HEK293T (cell line): ENCODE measurements around the gene ERRFI1.

Experiments used
- CTCF ChIA-PET: fragments of 350-600 bp; formaldehyde crosslinking; extraction: SDS; loops from one replicate; lab custom pipeline; 2021; ENCODE audit warnings: antibody characterized with exemption, inconsistent platforms; lab: Yijun Ruan, JAX
- POLR2A ChIA-PET: fragments of 350-600 bp; formaldehyde crosslinking; extraction: SDS; loops from one replicate; lab custom pipeline; 2020; ENCODE audit warnings: antibody characterized with exemption, inconsistent platforms; lab: Yijun Ruan, JAX
- DNase-seq: peaks from one replicate; pipeline ENCODE4 v3.0.0; 2012; ENCODE audit warnings: mixed read lengths; ENCODE audit errors: extremely low spot score
- ARNT ChIP-seq: fragments of 450-650 bp; IDR thresholded peaks from 2 replicates; pipeline ENCODE4 v1.6.1; 2017; ENCODE audit warnings: mild to moderate bottlenecking
- BHLHE40 ChIP-seq: fragments of 450-650 bp; IDR thresholded peaks from 2 replicates; pipeline ENCODE4 v1.6.1; 2016; ENCODE audit warnings: mild to moderate bottlenecking, moderate library complexity, borderline replicate concordance
- CTBP1 ChIP-seq: fragments of 450-650 bp; IDR thresholded peaks from 2 replicates; pipeline ENCODE4 v1.6.1; 2016; ENCODE audit warnings: borderline replicate concordance
- ELF4 ChIP-seq: fragments of 450-650 bp; IDR thresholded peaks from 2 replicates; pipeline ENCODE4 v1.6.1; 2017; ENCODE audit warnings: antibody characterized with exemption
- FOXA1 ChIP-seq: fragments of 450-650 bp; IDR thresholded peaks from 2 replicates; pipeline ENCODE4 v1.6.1; 2016; ENCODE audit warnings: mild to moderate bottlenecking
- FOXK2 ChIP-seq: fragments of 450-650 bp; IDR thresholded peaks from 2 replicates; pipeline ENCODE4 v1.6.1; 2016; ENCODE audit warnings: mild to moderate bottlenecking
- FOXM1 ChIP-seq: fragments of 450-650 bp; IDR thresholded peaks from 2 replicates; pipeline ENCODE4 v1.6.1; 2017; ENCODE audit warnings: mild to moderate bottlenecking, borderline replicate concordance
- HDGF ChIP-seq: fragments of 450-650 bp; IDR thresholded peaks from 2 replicates; pipeline ENCODE4 v1.6.1; 2017; ENCODE audit warnings: antibody characterized with exemption, borderline replicate concordance
- L3MBTL2 ChIP-seq: fragments of 450-650 bp; conservative IDR thresholded peaks from 2 replicates; pipeline ENCODE4 v1.6.1; 2016; ENCODE audit warnings: mild to moderate bottlenecking
- LEF1 ChIP-seq: fragments of 450-650 bp; IDR thresholded peaks from 2 replicates; pipeline ENCODE4 v1.6.1; 2017; ENCODE audit warnings: mild to moderate bottlenecking, borderline replicate concordance
- NFRKB ChIP-seq: fragments of 450-650 bp; IDR thresholded peaks from 2 replicates; pipeline ENCODE4 v1.6.1; 2016; ENCODE audit warnings: mild to moderate bottlenecking, moderate library complexity
- SP1 ChIP-seq: fragments of 450-650 bp; IDR thresholded peaks from 2 replicates; pipeline ENCODE4 v1.6.1; 2017
- SUZ12 ChIP-seq: fragments of 450-650 bp; IDR thresholded peaks from 2 replicates; pipeline ENCODE4 v1.6.1; 2016; ENCODE audit warnings: mild to moderate bottlenecking
- TARDBP ChIP-seq: fragments of 450-650 bp; IDR thresholded peaks from 2 replicates; pipeline ENCODE4 v1.6.1; 2016
- ZNF384 ChIP-seq: fragments of 450-650 bp; IDR thresholded peaks from 2 replicates; pipeline ENCODE4 v1.6.1; 2016
- TF ChIP-seq, protein P1 (sequence below): fragments of 450-650 bp; IDR thresholded peaks from 2 replicates; pipeline ENCODE4 v1.6.1; 2016

Gene ERRFI1

DNA sequence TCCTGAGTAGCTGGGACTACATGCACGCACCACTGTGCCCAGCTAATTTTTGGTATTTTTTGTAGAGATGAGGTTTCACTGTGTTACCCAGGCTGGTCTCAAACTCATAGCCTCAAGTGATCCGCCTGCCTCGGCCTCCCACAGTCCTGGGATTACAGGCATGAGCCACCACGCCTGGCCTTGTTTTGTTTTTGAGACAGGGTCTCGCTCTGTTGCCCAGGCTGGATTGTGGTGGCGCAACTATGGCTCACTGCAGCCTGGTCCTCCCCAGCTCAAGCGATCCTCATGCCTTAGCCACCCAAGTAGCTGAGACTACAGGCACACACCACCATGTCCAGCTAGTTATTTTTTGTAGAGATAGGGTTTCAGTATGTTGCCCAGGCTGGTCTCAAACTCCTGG is 38.6 kb downstream of the ERRFI1 start:
- CTCF ChIA-PET: no interaction called here
- POLR2A ChIA-PET: interaction anchor here (0.5 kb wide), 1 partner anchor 279 kb away, joined by 3 read pairs; no protein-coding TSS in a partner anchor
- DNase-seq: no peak
- TF ChIP-seq, protein P1, sequence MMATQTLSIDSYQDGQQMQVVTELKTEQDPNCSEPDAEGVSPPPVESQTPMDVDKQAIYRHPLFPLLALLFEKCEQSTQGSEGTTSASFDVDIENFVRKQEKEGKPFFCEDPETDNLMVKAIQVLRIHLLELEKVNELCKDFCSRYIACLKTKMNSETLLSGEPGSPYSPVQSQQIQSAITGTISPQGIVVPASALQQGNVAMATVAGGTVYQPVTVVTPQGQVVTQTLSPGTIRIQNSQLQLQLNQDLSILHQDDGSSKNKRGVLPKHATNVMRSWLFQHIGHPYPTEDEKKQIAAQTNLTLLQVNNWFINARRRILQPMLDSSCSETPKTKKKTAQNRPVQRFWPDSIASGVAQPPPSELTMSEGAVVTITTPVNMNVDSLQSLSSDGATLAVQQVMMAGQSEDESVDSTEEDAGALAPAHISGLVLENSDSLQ: no peak
- TF ChIP-seq FOXM1 (no peak), NFRKB (no peak), LEF1 (no peak), FOXK2 (no peak), ARNT (no peak), SP1 (no peak), SUZ12 (no peak), L3MBTL2 (no peak), ELF4 (no peak), FOXA1 (no peak), ZNF384 (no peak), CTBP1 (no peak), HDGF (no peak)

- no peak for TF ChIP-seq NFRKB
- no peak for TF ChIP-seq HDGF
- TF ChIP-seq BHLHE40: no peak
- no peak for TF ChIP-seq TARDBP
- TF ChIP-seq, protein P1: no peak
- TF ChIP-seq FOXM1: no peak
- TF ChIP-seq ARNT: no peak
- TF ChIP-seq FOXA1: no peak
- no peak for TF ChIP-seq SP1
- no peak for TF ChIP-seq L3MBTL2
- no peak for TF ChIP-seq LEF1
- TF ChIP-seq ZNF384: no peak
- no peak for TF ChIP-seq FOXK2
- no peak for TF ChIP-seq CTBP1
- TF ChIP-seq SUZ12: no peak
- no peak for TF ChIP-seq ELF4
- ChIA-PET POLR2A (interaction anchor here (1.1 kb wide), 1 partner anchor 24 kb away, joined by 3 read pairs; no protein-coding TSS in a partner anchor), CTCF (no interaction called here)
- no peak for DNase-seq
Observed at GRCh38 chr1:7985851-7986612, 40.1 kb downstream of the ERRFI1 start.

GRCh38 chr1:7984811-7985210 is 41.3 kb downstream of the ERRFI1 start:
- POLR2A ChIA-PET: interaction anchor here (1.1 kb wide), 1 partner anchor 22 kb away, joined by 3 read pairs; no protein-coding TSS in a partner anchor
- no peak for DNase-seq
- CTCF ChIA-PET: interaction anchor here (0.6 kb wide), 1 partner anchor 17 kb away, joined by 3 read pairs; no protein-coding TSS in a partner anchor
- TF ChIP-seq HDGF (no peak), TARDBP (no peak), ZNF384 (no peak), ELF4 (no peak), ARNT (no peak), SUZ12 (no peak), L3MBTL2 (no peak), NFRKB (no peak), LEF1 (no peak), FOXA1 (no peak), CTBP1 (no peak), BHLHE40 (no peak)
- TF ChIP-seq, protein P1: no peak

DNA sequence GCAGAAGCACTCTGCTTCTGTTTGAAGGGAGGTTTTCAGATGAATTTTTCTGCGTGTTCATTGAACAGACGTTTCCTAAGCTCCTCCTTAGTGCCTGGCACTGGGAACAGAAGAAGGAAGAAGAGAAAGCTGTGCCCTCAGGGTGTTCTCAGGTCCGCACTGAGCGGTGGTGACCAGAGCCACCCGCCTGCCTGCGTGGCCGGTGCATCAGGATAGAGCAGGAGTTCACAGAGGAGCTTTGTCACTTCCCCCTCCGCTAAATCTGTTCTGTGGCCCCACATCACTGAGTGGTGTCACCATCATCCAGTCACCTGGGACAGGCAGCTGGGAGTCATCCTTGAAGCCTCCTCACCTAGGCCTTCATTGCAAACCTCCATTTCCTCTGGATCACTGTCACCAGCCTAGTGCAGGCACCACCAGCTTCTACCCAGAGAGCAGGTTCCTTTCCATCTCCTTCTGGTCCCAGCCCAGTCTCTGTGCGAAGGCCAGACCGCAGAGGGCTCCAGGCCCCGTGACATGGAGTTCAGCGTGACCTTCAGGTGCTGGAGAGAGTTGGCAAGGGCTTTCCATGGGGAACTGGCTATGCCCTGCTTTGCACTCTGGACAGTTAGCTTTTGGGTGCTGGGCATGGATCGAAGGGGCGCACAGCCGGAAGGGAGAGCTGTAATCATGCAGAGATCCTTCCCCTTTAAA is 42.9 kb downstream of the ERRFI1 start:
- no peak for TF ChIP-seq ELF4
- no peak for TF ChIP-seq HDGF
- TF ChIP-seq ARNT: no peak
- TF ChIP-seq CTBP1: no peak
- TF ChIP-seq SP1: no peak
- TF ChIP-seq L3MBTL2: no peak
- no peak for TF ChIP-seq LEF1
- no peak for DNase-seq
- ChIA-PET CTCF (interaction anchor here (0.5 to 3.8 kb wide), 6 partner anchors 8 to 486 kb away, joined by 3 to 16 read pairs (median 5); no protein-coding TSS in a partner anchor), POLR2A (no interaction called here)

DNA sequence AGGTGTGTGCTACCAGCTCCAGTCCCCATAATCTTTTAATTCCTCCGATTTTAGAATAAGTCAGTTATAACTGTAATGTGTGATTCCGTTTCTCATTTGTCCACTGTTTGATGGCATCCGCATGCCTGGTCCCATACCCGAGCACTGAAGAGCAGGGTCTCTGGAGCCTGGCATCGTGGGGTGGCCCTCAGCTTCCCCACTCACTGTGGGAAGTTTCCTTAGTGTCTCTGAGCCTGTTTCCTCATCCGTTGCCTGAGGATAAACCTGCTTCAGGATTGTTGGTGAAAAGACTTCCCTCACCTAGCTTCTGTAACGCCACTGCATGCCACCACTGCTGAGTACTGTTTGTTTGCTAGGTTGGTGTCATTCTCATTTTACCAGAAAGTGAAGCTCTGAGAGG is 45.1 kb downstream of the ERRFI1 start:
- no peak for TF ChIP-seq ZNF384
- TF ChIP-seq FOXM1: no peak
- TF ChIP-seq L3MBTL2: no peak
- TF ChIP-seq SUZ12: no peak
- TF ChIP-seq SP1: no peak
- TF ChIP-seq HDGF: no peak
- TF ChIP-seq TARDBP: no peak
- no peak for TF ChIP-seq BHLHE40
- TF ChIP-seq FOXA1: no peak
- no peak for TF ChIP-seq CTBP1
- no peak for TF ChIP-seq ARNT
- TF ChIP-seq ELF4: no peak
- TF ChIP-seq, protein P1: no peak
- TF ChIP-seq NFRKB: no peak
- no peak for TF ChIP-seq LEF1
- no peak for TF ChIP-seq FOXK2
- no peak for DNase-seq
- POLR2A ChIA-PET: interaction anchor here (2.1 kb wide), 1 partner anchor 19 kb away, joined by 5 read pairs; the partner anchor contains the start of gene PARK7
- CTCF ChIA-PET: interaction anchor here (0.6 to 3.8 kb wide), 2 partner anchors 102 to 333 kb away, joined by 6 to 16 read pairs; no protein-coding TSS in a partner anchor
